Renal cortical epithelial cell (primary cell): ENCODE measurements around the gene EMX1. TPM values are rescaled to one million over a fixed set of nuclear protein-coding genes. Genes with fewer than 3 reads are reported as not detected.

Experiments
- DNase-seq: peaks from one replicate; pipeline ENCODE4 v3.0.0-alpha.2; 2011; ENCODE audit warnings: low read depth
- total RNA-seq: library from RNA; depleted of rRNA; stranded (reverse); fragments of >200 nt; gene quantifications from 2 replicates; pipeline ENCODE4 v1.2.3, GENCODE V29; 2014

EMX1 gene
- total RNA-seq, result 0.35 and 5.3 TPM in 2 replicates

DNA sequence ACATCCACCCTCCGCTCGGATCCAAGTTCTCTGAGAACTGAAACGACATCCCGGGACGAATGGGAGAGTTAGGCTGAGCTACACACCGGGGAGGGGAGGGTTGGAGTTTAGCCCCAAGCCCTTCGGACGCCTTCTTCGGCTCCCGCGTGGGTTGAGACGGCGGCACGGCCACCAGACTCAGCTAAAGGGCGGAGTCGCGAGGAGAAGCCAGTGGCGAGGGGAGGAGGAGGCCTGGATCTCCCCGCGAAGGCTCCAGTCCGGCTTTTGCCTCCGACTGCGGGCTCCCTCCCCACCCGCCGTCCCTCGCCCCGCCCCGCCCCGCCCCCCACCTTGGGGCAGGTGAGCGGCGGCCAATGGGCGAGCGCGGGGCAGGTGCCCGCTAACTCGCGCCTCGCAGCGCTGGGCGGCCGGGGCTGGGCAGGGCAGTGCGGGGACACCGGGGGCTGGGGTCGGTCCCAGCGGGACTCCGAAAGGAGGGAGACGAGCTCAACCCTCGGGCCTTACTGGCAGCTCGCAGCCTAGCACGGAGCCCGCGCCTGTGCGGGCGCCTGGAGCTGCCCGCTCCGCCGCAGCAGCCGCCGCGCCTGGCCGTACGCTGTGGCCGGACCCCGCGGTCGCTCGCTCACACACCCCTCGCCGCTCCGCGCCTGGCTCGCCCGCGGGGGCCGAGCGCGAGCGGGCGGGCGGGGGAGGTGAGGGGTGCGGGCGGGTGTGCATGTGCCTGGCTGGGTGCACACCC, at the start of gene EMX1:
Gene EMX1, plus strand, starts transcription at position 382 of the 739 bp plus-strand sequence. Its CDS starts 334 bp downstream, at position 716.
- DNase-seq, result peak; percentile 44

DNA sequence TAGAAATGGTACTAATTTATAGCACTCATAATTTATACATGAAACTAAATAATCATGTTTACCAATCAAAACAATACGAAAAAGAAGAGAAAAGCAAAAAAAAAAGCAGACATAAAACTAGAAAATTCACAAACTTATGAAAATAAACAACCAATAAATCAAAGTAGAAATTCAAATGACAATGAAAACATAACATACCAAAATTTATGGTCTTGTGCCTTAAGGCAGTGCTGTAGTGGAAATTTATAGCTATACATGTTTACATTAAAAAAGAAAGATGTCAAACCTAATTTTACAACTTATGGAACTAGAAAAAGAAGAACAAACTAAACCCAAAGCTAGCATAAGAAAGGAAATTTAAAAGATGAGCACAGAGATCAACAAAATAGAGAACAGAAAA, 46.3 kb upstream of the EMX1 start:
- no peak for DNase-seq

DNA sequence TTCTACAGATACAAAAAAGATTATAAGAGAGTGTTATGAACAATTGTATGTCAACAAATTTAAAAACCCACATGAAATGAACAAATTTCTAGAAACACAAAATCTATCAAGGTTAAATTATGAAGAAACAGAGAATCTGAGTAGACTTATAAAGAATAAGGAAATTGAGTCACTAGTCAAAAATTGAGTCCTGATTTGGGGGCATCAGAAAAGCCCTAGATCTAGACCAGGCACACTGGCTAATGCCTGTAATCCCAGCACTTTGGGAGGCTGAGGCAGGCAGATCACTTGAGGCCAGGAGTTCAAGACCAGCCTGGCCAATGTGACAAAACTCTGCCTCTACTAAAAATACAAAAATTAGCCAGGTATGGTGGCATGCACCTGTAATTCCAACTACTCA, 45.4 kb upstream of the EMX1 start:
- DNase-seq, result no peak

DNA sequence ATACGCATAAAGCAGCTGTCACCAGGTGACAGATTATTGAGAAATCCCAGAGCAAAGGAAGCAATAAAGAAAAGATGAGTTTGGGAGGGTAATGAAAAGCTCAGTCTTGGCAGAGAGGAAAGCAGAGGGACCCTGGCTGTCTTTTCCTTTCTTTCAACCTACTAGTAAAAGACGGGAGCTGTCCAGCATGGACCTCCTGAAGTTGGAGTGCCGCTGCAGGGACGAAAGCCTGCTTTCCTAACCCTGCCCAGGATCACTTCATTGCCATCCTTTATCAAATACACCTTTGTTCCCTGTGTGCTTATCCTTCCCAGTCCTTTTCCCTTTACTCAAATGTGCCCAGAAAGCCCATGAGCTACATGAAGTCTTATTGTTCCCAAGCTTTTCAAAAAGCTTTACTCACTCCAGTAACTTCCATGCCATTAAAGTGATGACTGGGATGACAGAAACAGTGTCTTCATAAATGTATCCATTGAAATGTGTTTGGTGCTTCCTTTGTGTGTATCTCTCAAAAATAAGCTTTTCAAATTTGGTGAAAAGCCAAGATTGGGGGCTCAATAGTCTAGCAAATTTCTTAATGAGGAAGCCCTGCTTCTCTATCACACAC, 33.9 kb upstream of the EMX1 start:
- DNase-seq, result no peak

DNA sequence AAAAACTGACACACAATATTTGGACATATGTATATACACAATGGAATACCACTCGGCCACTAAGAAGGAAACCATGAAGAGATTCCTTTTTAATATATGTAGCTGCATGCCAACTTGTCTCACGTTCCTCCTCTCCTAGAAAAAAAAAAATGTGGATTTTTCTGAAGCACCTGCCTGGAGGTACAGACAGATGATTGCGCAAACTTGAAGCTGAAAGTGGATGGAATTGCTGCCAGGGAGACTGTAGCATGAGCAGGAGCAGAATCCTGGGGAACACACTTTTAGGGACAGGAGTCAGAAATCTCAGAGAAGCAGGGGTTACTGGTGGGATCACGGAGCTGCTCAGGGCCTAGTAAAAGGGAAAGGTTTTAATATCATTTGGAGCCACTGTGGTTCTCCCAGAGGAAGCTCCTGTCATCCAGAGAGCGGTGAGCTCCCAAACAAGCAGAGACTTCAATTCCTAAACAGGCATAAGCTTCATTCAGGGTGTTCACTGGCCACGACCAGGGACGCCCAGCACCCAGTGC, 30.8 kb upstream of the EMX1 start:
- no peak for DNase-seq

DNA sequence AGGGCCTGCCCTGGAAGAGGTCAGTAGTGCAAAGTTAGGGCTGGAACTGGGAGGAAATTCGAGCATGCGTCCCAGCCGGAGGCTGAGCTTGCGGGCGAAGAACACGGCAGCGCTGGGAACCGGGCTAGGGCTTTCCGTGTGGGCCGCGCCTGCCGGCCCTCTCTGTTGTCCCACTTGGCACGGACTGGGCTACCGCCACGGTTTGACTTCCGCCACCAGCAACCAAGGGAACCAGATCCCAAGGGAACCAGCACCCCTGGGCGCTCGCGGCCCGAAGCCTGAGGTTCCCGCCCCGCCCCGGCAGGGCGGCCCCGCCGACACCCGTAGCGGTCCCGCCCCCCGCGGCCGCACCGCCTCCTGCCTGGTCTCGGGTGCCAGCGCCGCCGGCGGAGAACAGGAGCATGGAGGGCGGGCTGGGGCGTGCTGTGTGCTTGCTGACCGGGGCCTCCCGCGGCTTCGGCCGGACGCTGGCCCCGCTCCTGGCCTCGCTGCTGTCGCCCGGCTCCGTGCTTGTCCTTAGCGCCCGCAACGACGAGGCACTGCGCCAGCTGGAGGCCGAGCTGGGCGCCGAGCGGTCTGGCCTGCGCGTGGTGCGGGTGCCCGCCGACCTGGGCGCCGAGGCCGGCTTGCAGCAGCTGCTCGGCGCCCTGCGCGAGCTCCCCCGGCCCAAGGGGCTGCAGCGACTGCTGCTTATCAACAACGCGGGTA, 30.1 kb upstream of the EMX1 start, which contains the start of gene SPR:
Gene SPR, plus strand, starts transcription at position 377 of the 708 bp plus-strand sequence. Its CDS starts 25 bp downstream, at position 402.
- peak; percentile 26 for DNase-seq

DNA sequence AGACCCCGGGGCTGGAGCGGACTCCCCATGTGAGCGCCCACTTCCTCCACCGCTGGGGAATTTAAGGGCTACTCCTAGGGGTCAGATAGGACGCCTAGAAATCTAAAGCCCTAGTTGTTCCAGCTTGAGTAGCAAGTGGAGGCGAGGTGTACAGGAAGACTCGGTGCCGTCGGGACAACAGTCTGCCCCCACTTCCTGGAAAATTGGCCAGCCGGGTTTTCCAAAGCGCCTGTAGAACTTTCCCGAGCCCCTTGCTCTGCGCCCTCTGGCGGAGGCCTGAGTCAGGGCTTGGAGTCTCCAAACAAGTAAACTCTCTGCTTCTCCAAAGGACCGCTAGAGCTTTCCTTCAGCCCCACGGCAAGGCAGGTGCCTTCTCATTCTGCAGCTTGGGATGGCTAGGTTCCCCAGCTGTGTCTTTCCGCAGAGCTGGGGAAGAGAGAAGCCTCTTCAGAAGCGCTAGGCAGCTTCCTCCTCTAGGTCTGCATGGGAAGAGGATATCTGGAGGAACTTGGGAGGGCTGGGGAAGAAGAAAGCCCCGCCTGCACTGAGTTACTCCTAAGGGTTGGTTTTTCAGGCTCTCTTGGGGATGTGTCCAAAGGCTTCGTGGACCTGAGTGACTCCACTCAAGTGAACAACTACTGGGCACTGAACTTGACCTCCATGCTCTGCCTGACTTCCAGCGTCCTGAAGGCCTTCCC, 29.4 kb upstream of the EMX1 start:
- DNase-seq, result peak; percentile 77

DNA sequence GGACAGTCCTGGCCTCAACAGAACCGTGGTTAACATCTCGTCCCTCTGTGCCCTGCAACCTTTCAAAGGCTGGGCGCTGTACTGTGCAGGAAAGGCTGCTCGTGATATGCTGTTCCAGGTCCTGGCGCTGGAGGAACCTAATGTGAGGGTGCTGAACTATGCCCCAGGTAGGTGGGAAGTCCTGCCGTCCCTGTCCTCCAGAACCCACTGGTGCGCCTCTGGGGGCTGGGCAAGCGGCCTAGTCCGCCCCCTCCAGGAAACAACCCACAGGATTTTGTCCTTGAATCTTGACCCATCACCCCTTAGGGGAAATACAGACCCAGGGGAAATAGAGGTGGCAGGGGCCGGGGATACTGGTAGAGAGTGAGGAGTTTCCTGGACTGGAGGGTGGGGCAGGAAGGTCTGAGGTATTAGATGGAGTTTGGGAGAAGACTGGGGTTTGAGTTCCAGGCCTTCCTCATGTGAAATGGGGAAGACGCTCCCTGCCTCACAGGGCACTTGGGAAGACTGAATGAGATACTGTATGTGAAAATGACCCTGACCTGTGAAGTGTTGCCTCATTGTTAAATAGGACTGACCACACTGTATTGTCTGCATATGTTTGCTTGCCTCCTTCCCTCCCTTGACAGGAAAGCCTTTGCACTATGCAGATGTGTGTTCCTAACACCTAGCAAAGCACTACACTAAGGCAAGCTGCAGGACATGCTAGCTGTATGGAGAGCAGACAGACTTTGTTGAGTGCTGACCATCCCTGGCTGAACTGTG, 28.7 kb upstream of the EMX1 start:
- DNase-seq, result no peak

DNA sequence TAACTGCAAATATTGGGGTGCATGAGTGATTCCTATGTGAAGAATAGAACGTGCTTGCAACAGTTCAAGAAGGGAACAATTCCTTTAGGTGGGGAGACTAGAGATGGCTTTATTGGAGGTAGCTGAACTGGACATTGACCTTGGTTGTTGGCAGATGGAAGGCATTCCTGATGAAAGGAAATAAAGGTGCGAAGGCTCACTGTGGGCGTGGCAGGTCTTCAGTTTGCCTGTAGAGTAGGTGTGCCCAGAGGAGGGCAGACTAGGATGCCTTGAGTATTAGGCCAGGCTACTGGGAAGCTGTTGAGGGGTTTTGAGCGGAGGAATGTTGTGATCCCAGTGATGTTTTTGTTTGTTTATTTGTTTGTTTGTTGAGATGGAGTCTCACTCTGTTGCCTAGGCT, 27.3 kb upstream of the EMX1 start:
- DNase-seq, result no peak

DNA sequence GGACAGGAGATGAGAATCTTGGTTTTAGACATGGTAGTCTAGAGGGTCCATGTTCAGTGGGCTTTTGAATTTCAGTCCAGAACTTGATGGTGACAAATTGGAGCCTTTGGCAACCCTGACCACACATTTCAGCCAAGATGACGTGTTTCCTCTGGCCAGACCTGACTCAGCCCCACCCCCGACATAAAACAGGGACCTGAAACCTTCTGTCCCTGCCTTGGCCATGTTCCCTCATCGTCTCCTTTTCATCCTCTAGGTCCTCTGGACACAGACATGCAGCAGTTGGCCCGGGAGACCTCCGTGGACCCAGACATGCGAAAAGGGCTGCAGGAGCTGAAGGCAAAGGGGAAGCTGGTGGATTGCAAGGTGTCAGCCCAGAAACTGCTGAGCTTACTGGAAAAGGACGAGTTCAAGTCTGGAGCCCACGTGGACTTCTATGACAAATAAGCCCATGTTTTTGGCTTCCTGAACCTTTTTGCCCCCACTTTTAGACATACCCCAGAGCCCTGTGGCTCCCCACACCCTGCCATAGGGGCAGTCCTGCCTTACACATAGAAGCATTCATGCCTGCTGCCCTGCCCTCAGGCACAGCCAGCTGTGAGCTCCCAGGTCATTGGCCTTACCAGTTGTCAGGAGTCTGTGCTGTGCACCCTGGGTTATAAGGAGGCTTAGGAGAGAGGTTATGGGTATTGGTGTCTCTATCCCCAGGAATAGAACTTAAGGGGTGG, 26.1 kb upstream of the EMX1 start:
- DNase-seq, result no peak

DNA sequence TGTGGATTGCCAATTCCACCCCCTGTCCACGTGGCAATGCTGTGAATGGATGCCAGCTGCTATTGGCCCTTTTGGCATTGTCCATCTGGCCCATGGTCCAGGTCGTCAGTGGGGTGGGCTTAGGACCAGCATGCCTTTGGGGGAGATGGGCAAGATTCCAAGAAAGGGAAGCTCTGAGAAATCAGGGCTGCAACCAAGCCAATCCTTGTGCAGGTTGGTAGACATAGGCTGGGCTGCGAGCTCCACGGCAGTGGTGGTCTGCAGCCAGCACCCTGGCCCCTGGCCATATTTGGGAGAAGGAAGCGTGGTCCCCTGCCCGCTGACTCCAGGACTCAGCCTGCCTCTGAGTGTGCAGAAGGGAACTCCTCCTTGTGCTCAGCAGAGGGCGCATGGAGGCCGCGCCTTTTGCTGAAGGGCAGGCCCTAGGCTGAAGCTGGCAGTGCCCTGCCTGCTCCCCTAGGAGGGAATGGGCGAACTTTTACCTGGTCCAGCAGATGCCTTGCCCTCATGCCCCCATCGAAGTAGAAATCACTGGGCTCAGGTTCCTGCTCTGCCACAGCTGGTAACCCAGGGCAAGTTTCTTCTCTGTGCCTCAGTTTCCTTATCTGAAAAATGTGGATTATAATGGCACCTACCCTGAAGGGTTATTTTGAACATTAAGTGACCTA, 24.7 kb upstream of the EMX1 start:
- DNase-seq, result peak; percentile 57

DNA sequence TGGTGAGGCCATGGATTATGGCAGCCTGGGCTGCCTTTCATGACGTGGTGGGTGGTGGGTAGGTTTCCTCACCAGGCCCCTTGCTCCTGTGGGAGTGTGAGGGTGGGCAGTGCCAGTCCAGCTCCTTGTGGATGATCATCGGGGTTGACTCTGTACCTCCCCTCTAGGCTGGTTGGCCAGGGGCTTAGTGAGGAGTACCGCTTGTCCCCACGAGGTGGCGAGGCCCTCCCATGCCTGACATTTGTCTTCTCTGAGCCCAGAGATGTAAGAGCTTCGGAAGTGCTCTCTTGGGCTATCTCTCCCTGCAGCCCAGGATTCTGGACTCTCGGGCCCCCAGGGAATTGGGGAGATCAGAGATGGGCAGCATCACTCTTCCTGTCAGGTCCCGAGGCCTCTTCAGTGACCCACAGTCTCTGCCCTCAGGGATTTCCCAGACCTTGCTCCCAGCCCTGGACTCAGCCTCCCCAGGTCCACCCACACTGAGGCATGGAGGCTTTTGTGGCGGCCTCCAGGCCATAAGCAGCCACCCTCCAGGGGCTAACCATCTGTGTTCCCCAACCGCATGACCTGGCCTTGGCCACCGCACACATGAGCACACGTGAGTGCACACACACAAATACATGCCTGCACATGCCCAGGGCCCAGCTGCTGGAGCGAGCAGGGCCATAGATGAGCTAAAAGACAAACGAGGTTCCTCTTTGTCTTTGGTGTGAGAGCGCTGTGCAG, 23.6 kb upstream of the EMX1 start:
- DNase-seq, result peak; percentile 53

DNA sequence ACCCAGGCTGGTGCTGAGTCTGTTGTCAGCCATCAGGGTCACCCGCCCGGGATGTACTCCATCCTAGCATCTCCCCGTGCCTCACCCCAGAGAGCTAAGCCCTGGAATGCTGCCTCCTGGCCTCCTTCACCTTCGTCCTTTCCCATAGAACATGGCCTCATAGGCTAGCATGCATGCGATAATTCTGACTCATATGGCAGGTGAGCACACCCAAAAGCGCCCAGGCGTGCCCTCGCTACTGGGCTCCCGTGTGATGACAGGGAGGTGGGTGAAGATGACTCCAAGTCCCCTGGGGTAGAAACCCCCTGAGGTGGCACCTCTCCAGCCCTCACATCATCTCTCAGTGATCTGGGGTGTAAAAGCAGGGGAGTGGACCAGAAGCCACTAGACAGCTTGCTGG, 22.8 kb upstream of the EMX1 start:
- DNase-seq, result no peak

DNA sequence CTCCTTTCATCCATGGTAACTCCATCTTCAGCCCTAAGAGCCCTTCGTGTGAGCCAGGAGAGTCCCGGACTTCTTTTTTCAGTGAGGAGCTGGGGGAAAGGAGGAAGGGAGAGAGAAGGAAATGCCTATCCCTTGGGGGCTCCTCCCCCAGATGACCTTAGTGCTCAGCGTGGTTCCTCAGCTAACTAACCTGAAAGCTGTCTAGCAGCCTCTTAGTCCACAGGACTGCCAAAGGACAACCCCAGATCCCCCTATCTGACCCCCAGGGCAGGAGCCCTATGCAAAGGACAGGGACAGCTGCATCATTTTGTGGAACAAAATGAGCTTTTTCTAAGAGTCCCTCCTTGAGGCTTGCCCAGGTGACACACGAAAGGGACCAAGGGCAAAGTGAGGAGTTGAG, 22.2 kb upstream of the EMX1 start:
- no peak for DNase-seq

DNA sequence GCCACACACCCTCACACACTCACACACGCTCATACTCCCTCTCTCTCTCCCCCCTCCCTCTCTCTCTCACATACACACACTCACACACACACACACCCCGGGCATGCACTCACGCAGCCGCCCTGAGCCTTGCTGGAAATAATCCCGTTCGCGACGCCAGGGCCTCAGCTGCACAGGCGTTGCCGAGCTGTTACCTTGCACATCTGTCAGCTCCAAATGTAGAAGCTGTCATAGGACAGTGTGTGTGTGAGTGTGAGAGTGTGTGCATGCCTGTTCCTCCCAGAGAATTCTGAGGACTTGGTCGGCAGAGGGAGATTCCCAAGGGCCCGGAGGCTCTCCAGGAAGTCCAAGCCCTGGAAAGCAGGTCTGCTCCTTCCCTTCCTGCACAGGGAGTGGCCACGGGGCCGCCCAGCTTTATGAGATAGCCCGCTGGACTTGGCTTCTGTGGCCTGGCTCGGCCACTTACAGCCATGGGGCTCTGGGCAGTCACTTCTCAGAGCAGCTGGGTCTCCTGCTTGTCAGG, 21.5 kb upstream of the EMX1 start:
- peak; percentile 54 for DNase-seq

DNA sequence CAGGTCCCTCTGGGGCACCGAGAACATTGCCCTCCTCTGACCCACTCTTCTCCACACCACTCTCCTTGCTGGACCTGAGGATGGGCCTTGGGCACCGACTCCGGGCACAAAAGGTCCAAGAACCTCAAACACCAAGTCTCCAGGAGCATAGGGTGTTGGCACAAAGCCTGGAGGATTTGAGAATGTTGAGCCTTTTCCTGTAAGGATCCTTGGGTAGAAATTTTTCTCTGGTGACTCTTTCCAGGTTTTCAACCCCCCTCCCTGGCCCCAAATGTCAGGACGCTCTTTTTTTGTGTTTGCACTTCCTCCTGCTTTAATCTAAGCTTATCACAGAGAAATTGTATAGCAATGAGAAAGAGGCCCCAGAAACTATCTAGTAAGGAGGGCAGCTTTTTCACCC, 20.9 kb upstream of the EMX1 start:
- peak; percentile 44 for DNase-seq

DNA sequence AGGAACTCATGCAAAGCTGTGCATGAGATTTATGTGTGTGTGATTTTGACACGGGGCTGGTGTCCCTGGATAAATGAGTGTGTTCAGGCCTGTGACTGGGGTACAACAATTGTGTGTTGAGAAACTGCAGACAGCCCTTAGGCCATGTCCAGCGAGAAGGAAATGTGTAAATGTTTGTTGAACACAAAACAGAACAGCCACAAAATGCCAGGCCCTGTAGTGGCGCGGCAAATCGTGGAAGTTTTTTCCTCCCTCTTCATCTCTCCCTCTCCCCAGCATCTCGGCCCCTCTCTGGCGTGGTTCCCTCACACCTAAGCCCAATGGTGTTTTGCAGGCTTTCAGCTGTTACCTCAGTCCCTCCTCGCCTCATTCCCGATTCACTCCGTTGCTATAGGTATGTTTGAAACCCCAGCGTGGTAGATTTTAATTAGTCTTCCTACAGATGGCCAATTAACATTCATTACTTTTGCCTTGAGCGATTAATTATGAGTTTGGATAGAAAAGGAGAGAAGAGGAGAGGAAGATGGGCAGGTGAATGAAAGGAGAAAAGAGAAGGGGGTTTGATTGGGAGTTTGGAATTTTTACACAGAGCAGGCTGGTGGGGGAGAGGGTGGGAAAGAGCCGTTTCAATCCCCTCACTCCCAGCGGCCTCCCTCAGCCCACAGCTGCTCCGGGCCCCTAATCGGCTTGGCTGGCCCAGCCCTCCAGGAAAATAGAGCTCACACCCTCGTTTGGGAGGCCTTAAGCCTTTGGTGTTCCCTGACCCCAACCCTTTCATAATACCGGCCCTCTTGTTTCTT, 19.3 kb upstream of the EMX1 start:
- no peak for DNase-seq

DNA sequence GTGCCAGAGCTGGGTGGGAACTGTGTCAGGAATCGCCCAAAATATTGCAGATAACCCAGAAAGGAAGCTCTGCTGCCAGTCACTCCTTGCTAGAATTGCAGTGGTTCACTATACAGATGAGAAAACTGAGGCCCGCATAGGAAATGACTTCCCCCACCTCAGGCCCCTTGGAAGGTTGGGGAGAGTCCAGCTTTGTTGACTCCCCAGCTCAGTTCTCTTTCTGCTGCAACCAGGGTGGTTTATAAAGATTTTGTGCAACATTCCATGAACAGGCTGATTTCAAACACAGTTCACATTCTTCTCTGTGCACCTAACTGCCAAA, 18.8 kb upstream of the EMX1 start:
- no peak for DNase-seq
